ENCODE results near the gene KLHL7.

KLHL7 gene

DNA sequence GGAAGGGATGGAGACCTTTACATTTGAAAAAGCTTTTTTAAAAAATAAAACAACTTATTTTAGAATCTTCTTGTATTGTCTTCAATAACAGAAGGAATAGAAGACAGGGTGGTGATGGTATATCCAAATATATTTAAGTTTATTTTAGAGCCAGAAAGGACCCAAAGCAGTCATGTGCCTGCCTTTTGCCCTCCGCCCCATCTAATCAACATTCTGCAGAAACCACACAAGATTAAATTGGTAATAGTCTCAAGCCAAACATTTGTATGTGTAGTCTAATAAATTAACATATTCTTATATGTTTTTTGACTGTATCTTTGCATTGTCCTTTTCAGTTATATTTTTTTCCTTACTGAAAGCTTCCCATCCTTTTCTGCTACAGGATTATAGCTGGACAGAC, 59.7 kb downstream of the KLHL7 start:
- H3K4me3 ChIP-seq (ENCODE audit: control insufficient read depth, low read depth, low read length), result no peak overlapping the region
- no peak for TF ChIP-seq CTCF (IDR thresholded peaks at IDR 0.05; ENCODE audit: control insufficient read depth, insufficient read depth, low read depth, low read length, missing control alignments)
- DNase-seq (ENCODE audit: low read depth), result no peak

DNA sequence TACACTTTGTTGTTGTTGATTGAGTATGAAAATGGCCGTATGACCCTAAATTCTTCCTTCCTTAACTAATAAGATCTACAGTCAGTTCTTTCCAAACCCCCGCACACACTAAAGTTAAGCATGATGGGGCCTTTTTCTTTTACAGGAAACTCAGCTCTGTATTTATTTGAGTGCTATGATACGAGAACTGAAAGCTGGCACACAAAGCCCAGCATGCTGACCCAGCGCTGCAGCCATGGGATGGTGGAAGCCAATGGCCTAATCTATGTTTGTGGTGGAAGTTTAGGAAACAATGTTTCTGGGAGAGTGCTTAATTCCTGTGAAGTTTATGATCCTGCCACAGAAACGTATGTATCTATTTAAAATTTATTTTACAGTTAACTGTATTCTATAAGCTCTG, 62.1 kb downstream of the KLHL7 start:
- TF ChIP-seq CTCF (IDR thresholded peaks at IDR 0.05; ENCODE audit: control insufficient read depth, insufficient read depth, low read depth, low read length, missing control alignments), result no peak
- no peak overlapping the region for H3K4me3 ChIP-seq (ENCODE audit: control insufficient read depth, low read depth, low read length)
- no peak for DNase-seq (ENCODE audit: low read depth)

DNA sequence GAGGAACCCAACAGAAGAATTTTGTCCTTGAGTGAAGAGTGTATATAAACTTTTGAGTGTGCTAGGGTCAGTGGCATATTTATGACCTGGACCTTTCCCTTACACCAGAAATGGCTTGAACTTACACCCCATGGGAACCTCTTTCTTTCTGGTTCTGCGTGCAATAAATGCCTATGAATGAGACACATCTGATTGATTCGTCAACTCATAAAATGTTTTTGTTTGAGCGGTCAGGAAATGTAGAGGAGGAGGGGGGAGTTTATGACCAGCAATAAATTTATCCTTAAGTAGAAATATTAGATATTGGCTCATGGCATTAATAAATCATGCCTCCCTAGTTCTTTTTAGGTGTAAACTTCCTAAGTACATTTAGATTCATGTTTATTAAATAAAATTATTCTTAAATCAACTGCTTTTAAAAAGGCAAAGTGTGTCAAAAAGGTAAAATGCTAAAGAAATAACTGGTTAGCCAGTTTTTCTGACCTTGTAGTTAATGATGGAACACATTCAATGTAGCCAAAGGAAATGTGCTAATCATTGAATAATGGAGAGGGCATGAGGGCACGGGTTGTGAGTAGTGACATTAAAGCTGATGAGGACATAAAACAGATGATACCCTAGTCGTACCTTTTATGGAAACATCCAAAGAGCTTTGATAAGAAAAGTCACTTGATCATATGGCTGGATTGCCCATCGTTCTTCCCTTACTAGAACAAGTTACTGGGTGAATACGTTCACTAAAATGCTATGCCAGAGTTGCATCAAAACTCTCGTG, 62.7 kb downstream of the KLHL7 start:
- TF ChIP-seq CTCF (IDR thresholded peaks at IDR 0.05; ENCODE audit: control insufficient read depth, insufficient read depth, low read depth, low read length, missing control alignments), result no peak
- no peak overlapping the region for H3K4me3 ChIP-seq (ENCODE audit: control insufficient read depth, low read depth, low read length)
- DNase-seq (ENCODE audit: low read depth), result no peak

GRCh38 chr7:23175938-23176337, 70.4 kb downstream of the KLHL7 start:
- H3K4me3 ChIP-seq (ENCODE audit: control insufficient read depth, low read depth, low read length), result no peak overlapping the region
- no peak for TF ChIP-seq CTCF (IDR thresholded peaks at IDR 0.05; ENCODE audit: control insufficient read depth, insufficient read depth, low read depth, low read length, missing control alignments)
- no peak for DNase-seq (ENCODE audit: low read depth)

DNA sequence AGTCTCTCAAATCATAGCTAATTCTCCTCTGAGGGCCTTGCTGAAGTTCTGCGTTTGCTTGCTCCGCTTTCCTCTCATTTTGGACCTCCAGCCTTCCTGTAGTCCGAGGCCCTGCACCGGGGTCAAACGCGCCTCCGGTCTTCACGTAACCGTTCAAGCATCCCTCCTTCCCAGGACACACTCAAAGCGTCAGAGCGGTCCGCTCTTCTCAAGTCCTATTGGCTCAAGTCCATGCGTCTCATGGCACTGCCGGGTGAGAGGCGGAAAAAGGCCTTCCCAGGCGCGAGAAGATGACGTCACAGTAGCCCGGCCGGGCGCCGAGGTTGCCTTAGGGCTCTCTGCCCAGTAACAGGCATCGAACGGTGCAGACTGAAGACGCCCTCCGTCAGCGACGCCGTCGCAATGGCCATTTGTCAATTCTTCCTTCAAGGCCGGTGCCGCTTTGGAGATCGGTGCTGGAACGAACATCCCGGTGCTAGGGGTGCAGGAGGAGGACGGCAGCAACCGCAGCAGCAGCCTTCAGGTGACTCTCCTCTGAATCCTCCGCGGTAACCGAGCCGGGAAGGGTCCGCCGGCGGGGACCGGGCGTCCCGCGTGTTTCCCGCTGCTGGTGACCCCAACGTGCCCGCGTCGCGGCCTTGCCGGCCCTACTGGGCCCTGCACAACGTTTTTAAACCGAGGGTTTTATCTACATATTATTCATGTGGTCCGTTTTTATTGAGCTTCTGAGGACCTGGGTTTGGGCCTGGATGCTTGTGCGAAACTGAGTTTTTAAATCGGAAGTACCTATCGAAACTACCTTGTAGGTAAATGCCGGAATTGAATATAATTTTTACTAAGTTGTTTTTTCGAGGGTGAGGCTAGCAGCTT, 76.3 kb downstream of the KLHL7 start, which contains the start of gene NUP42:
Gene NUP42, plus strand, starts transcription at position 365 of the 870 bp plus-strand sequence. Its CDS starts 38 bp downstream, at position 403.
- peak; percentile 95 for DNase-seq (ENCODE audit: low read depth)
- TF ChIP-seq CTCF (IDR thresholded peaks at IDR 0.05; ENCODE audit: control insufficient read depth, insufficient read depth, low read depth, low read length, missing control alignments), result no peak
- peak within 1 kb of the TSS; percentile 63 for H3K4me3 ChIP-seq (ENCODE audit: control insufficient read depth, low read depth, low read length)

DNA sequence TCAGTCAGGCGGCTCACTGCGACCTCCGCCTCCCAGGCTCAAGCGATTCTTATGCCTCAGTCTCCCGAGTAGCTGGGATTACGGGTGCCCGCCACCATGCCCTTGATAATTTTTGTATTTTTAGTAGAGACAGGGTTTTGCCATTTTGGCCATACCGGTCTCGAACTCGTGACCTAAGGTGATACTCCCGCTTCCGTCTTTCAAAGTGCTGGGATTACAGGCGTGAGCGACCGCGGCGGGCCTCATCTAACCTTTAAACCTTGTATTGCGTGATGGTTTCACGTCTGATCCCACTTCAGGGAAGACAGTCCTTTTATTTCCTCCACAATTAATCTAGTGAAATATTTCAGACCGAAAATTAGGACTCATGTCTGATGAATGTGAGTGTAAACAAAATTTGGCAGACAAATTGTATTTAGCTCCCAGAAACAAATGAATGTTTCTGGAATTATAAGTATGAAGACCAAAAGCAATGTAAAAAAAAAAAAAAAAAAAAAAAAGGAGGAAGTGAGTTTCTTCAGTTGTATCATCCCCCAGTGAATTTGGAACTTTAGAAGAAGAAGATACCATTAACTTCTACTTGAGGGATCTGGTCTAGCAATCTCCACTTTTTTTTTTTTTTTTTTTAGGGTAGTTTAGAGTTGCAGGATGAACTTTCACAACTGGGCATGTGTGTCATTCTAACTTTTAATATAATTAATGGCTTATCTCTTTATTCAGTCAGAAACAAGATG, 77.9 kb downstream of the KLHL7 start:
- TF ChIP-seq CTCF (IDR thresholded peaks at IDR 0.05; ENCODE audit: control insufficient read depth, insufficient read depth, low read depth, low read length, missing control alignments), result no peak
- DNase-seq (ENCODE audit: low read depth), result no peak
- H3K4me3 ChIP-seq (ENCODE audit: control insufficient read depth, low read depth, low read length), result peak overlapping the region; percentile 63
